ENCODE results near the gene STAG3.

STAG3 gene

DNA sequence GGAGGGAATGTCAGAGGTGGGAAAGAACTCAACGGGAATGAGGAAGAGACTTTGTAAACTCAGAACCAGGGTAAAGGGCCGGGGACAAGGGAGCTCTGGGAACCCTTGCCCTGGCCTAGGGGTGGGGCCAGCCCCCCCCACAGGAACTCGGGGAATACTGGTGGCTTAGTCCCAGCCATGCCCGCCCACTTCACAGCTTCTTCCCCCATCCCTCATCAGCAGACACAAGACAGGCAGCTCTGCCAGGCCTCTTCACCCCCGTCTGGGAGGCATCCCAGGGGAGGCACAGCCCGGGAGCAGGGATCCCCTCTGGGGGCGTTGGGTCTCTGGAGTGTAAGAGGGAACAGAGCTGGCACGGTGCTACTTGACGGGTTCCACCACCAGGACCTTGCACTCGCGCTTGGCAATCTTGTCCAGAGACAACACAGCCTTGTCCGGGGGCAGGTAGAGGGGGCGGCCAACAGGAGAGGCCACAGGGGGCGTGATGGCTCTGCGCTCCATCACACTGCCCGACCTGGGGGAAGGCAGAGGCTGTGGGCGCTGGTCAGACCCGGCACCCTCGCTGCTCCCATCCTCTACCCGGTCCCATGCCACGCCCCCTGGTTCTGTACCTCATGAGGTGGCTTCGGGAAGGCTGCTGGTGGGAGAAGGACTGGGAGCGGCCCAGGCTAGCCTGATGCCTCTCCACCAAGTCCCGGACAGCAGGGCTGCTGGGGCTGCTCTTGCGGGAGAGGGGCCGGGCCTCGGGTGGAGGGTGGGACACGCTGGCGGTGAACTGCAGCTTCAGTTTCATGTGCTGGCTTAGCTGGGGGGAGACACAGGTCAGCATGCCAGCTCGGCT, 22.8 kb upstream of the STAG3 start:
- no peak for DNase-seq

DNA sequence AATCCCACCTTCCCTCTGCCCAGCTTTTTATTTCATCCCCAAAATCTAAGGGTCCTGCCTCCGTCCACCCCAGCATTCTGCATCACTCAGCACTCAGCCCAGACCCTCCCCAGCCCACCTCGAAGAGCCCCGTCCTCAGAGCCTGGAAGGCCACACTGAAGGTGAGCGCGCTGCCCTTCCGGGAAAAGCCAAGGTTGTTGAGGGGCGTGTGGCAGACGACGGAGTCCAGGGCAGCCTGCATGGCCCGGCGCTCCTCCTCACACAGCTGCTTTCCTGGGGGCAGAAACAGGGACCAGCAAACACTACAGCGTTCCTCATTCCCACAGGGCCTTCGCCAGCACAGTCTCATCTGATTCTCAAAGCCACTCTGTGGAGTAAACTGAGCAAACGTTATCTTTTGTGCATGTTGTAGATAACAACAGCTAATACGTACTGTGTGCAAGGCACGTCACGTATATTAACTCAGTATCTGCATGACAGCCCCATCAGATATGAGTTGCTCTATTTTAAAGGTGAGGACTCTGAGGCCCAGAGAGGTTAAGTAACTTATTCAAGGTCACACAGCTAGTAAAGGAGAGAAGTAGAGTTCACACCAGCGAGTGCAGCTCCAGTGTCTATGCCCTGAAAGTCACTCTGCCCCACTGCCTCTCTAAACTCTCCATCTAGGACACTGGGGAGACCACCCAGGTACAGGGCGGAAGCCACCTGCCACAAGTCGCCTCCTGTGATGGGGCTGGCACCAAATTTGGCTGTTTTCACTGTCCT, 22.0 kb upstream of the STAG3 start:
- DNase-seq = no peak

DNA sequence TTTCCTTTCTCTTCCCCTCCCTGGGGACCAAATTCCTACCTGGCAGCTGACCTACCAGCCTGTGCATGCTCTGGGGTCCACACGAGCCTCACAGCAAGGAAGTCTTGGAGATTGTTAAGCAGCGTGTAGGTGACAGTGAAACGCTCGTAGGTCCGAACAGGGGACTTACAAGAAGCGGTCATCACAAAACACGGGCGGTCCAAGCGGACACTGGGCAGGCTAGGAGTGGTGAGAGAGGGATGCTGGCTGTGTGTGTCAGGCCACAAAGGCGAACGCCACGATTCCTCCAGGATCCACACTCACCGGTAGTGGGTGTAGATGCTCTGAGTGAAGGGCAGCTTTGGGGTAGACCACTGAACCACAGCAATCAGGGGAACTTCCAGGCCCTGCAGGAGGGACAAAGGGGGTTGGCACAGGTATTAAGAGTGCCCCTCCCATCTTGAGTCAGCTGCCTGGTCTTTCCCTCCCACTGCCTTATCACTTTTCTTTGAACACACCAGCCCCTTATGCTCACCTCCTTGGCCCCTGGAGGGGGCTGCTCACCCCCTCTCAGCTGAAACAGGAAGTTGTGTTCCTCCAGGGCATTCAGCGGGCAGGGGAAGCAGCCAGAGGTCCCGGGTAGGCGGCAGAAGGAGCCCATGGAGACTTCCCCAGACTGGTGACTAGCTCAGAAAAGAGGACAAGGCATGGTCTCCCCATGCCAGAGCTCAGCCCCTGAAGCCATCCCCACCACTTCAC, 21.2 kb upstream of the STAG3 start:
- no peak for DNase-seq

DNA sequence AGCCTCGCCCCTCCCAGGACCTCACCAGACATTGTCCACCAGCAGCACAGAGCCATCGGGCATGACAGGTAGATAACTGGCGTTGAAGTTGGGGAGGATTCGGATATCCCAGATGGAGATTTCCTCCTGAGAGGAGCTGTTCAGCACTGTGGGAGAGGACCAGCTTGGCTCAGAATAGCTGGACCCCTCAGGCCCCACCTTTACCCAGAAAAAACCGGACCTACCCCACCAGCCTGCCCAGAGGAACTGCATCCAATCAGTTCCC, 20.7 kb upstream of the STAG3 start:
- no peak for DNase-seq

DNA sequence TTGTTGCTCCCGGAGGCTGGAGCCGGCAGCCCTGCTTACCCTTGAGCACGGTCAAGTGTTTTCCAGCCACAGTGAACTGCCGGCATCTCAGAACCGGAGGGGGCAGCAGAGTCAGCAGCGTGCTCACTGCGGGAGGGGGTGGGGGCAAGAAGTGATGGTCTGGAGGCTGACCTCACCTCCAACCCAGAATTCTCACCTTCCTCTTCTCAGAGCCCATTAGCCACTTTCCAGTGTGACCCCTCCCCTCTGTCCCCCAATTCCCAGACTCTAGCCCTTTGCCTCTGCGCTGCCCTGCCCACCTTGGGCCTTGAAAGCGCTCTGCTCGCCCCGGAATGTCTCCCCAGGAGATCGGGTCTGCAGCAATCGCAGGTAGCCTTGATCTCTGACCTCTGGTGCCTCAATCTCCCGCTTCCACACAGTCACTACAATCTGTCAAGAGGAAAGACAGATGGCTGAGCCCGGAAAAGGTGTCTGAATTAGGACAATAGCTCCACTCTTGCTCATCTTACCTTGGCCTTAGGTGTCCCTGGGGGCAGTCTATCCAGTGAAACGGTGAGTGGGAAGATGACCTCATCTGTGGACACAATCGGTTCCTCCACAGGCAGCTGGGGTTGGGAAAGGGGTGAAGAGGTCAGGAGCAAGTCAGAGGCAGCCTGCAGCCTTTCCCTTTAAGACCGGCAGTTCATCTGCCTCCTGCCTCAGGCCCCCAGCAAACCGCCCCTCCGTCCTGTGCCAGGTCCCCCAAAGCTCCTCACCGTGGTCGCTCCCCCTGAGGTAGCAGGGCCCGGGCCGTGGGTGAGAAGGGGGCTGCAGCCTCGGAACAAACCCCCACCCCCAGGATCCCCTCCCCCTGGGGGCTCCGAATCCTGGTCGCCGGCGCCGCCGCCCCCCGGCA, 20.1 kb upstream of the STAG3 start:
- DNase-seq = no peak

DNA sequence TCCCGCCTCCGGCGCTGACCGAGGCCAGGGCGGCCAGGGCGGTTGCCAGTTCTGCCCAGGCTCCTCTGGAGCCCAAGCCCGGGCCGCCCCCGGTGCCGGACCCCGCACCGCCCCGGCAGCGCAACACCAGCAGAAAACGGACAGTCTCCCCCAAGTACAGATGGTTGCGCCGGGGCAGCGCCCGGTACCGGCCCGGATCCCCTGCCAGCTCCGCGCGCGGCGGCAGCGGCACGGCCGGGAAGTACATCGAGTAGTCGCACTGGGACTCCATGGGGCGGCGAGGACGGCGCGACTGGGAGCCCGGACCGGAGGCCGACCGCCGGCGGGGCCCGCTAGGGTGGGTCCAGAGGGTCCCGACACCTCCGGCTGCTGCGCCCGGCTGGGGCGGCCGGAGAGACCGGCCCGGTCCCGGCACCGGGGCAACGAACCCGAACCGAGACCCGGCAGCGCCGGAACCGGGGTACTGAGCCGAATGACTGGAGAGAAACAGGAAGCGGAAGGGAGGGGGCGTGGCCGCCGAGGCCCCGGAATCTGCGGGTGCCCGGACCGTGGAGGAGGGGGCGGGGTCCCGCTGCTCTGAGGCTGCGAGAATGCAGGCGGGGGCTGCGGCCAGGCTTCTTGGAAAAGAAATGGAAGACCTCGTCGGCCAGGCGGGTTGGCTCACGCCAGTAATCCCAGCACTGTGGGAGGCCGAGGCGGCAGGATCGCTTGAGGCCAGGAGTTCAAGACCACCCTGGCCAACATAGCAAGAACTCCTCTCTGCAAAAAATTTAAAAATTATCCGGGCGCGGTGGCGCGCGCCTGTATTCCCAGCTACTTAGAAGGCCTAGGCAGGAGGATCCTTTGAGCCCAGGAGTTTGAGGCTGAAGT, 19.3 kb upstream of the STAG3 start, which contains the start of gene TRAPPC14:
Gene TRAPPC14 (minus strand): TSS at position 495 of the 870 bp plus-strand sequence. CDS start 224 bp downstream, at position 271.
- peak; percentile 94 for DNase-seq

DNA sequence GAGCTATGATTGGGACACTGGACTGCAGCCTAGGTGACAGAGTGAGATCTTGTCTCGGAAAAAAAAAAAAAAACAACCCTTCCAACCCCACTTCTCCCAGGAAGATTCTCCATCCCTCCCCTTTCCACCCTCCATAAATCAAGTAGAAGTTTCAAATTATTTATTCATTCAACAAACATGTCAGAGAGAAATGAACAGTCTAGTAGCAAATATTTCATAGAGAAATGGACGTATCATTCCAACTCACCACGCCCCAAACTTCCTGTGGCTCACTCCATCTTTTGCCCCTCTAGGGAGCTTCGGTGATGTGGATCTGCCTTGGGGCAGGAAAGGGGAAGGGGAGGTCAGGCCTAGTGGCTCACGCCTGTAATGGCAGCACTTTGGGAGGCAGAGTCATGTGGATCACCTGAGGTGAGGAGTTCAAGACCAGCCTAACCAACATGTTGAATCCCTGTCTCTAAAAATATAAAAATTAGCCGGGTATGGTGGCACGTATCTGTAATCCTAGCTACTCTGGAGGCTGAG, 18.6 kb upstream of the STAG3 start:
- DNase-seq = no peak

DNA sequence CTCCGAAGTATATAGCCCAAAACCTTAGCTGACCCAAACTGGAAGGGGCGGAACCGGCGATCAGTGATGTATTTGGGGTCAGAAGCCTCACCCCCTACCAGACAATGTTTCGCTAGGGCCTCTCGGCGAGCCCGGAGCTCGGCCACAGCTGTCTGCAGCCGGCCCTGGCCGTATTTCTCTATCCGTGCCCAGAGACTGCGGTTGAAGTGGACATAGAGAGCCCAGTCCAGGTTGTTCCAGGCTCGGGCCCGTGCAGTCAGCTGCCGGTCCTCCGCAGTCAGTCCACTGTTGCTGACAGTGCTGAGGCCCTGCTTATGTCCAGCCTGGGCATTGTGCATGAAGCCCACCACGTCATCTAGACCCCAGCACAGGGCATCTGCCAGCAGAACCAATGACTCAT, 17.7 kb upstream of the STAG3 start:
- DNase-seq = no peak

DNA sequence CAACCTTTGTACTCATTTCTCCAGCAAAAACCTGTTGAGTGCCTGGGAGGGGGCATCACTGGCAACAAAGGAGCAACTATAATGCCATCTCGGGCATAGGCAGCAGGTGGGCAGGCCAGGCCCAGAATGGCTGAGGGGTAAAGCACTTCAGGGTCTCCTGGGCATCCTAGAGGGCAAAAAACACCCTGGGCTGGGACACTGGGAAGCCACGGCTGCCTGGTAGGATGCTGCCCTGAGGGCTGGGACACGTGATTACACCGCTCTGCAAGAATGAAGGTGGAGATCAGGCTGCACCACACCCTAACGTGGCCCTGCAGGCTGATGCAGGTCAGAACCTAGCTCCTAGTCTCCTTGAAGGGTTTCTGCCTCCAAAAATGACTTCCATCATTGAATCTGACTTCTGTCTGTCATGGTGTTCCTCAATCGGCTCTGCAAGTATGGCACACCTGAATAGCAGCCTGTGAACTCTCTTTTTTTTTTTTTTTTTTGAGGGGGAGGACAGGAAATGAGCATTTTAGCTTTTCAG, 14.6 kb upstream of the STAG3 start:
- DNase-seq = no peak

DNA sequence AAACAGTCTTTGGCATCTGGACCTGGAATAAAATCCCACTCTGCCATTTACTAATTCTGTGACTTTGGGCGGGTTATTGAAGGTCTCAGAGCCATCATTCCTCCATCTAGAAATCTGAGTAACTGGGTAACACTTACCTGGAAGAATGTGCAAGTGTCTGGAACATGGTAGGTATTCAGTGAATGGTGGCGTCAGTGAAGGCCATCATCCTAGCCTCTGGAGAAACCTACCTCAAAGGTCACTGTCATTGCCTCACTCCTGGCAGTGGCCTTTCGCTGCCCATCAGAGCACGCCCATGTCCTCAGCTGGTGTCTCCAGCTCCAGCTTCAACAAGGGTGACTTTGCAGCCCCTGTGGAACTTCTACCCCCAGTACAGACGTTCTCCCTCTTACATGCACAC, 13.8 kb upstream of the STAG3 start:
- no peak for DNase-seq

DNA sequence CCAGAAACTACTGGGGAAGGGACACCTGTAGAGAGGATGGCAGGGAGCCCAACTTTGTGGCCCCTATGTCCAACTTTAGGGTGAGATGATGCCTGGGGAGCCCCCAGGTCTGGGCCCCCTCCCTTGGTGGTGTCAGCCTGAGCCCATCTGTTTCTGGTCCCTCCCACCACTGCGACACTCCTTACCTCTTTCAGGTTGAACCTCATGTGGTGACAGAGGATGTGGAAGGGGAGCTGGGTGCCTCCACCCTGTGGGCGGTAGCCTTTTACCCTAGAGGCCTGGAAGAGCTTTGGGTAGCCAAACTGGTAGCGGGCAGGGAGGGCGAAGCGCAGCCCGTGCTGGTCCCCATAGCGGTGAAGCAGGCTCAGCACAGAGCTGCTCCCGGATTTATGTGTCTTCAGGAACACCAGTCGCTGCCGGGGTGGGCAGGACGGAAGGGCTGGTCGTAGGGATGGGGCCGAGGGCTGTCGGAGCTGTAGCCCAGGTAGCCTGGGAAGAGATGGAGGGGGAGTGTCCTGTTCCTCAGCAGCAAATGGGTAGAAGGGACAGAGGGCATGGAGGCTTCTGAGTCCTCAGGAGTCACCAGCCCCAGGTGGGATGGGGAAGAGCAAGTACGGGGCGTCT, 11.3 kb upstream of the STAG3 start:
- DNase-seq = no peak

DNA sequence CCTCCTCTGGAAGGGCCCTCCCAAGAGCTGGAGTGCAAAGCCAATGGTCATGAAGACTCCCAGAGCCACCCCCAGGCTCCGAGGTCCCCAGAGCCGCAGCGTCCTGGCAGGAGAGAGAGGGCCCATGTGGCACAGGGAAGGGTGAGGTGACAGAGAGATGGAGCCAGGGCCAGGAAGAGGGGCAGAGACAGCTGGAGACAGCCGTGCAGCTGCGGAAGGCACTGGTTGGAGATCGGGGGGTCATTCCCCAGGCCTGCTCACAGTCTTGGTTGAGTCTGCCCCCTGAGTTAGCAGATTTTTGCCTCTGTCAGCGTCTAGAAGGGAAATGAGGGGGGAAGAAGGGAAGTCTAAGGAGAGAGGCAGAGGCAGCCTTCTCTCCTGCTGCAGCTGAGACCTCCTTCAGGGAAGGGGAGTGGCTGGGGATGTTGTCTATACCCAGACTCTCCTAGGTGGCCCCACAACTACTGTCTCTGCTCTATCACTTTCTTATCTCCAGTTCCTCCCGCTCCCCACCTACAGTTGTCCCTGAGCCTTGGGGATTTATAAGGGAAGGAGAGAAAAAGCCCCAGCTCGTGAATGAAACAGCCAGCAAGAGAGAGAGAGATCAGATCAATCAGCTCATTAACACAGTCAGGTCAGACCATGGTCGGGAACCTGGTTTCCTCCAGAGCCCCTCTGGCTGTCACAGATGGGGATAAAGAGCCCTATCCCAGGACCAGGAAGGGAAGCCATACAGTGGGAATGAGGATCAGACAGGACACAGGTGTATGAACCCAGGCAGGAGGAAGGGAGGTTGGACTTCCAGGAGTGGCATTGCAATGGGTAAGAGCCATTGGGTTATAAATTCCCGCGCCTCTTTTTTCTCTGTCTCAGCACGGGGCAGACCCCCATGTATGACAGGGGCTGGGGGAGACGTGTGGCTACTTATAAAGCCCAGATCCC, 10.5 kb upstream of the STAG3 start:
- no peak for DNase-seq

DNA sequence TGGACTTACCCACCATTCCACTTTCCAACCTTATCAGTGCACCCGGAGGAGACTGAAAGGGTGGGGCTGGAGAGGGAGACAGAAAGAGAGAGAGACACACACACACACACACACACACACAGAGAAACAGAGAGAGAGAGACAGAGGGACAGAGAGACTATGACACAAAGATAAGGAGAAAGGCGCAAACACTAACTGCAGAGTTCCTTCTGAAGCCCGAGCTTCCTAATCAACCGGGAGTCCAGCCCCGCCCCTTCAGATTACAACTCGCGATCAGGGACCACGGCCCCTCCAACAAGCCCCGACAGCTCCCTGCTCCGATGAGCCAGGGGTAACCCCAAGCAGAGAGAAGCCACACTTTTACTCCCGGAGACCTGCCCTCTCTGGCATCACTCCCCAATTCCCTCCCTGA, 9.8 kb upstream of the STAG3 start:
- no peak for DNase-seq

DNA sequence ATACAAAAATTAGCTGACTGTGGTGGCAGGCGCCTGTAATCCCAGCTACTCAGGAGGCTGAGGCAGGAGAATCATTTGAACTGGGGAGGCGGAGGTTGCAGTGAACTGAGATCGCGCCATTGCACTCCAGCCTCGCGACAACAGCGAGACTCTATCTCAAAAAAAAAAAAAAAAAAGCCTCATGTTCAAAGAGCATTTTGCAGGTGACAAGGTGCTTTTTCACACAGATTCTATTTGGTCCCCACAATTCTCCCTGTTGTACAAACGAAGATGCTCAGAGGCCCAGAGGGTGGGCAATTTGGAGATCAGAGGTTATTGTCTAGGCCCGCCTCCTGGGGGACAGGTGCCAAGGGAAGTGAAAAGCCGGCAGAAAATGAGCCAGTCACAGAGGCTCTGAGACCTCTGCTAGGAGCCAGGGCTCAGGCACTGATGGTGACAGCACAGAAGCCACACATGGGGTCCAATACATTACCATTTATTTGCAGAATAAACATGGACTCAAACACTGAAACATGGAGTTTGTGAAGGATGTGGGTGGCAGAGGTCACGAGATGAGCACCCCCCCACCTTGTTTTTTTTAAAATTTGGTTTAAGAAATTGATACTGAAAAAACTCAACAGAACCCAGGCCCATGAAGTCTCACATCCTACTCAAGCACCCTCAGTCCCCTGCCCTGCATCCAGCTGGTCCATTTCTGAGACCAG, 8.4 kb upstream of the STAG3 start:
- DNase-seq = no peak

DNA sequence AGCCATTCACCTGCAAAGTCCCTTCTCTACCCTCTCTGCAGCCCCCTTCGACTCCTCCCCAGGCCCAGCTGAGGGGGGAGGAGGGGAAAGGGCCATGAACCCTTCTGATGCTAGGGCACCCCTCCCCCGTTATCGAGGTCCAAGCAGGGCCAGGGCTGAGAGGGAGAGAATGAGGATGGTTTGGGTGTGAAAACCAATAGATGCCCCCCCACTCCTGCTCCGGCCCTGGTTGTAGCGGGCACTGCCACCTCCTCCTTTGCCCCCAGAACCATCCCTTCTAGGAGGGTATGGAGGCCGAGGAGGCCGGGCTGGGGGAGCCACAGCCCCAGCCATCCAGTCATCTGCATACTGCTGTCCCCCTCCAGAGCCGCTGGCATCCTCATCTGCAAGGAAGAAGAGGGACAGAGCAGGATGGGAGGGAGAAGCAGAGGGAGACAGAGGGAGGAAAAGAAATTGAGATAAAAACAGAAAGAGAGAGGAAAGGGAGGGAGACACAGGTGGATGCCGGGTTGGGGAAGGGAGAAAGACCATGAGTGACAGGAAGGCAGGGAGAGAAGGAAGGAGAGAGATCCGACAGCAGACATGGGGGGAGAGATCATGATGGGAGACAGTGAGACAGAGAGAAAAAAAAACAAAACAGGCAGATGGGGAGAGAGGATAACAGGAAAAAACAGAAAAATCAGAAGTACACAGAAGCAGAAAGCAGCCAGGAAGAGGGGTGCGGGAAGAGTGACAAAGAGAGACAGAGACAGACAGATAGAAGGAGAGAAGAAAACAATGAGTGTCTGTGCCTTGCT, 7.4 kb upstream of the STAG3 start:
- no peak for DNase-seq

DNA sequence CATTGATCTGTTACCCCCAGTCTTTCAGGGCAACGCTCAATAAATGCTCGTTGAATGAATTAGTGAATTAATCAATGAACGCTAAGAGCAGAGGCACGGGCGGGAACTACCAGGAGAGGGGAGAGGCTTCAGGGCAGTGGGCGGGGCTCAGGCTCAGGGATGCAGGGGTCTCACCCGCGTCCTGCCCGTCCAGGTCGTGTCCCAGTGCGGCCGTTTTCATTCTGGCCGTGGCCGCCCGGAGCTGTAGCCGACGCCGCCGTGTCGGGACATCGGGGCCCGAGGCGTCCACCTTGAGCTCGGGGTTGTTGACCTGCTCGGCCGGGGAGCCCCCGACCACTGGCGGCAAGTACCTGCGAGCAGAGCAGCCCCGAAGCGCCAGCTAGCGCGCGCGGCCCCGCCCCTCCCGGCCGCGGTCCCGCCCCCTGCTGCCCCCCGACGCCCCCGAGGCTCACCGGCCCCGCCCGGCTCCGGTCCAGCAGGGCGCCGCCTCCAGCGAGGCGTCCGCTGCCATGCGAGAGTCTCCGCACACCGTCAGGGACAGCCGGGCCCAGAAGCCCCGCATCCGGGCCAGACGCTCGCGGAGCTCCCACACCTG, 6.5 kb upstream of the STAG3 start:
- DNase-seq = no peak

DNA sequence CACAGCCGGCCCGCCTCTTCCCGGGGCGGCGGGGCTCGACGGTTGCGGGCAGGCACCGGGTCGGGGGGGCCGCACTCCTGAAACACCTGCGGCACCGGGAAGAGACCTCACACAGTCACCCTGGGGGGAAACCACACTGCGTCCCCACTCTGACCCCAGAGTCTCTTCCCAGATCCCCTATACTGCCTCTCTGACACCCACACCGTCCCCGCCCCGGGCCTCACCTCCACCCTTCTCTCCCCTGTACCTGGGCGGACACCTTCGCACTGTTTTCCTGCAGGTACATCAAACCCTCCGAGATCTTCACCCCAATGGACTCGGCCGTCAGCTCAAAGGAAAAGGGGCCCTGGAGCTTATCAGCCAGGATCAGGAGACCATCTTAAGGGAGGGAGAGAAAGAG, 5.9 kb upstream of the STAG3 start:
- DNase-seq = no peak
